IMR-90 (cell line): ENCODE measurements around the gene HYOU1. TPM values are rescaled to one million over a fixed set of nuclear protein-coding genes. Genes with fewer than 3 reads are reported as not detected.

ENCODE experiments used
- ATAC-seq: fragments of 200-7000 bp; cut with Tn5 transposase; 2 replicates; pipeline ENCODE4 v1.9.1; 2020; ENCODE audit warnings: low read depth, mild to moderate bottlenecking, moderate library complexity
- BruUV-seq: library from RNA; stranded (reverse); fragments of 400-500 nt; replicated peaks from 2 replicates; lab custom pipeline; 2021; lab: Mats Ljungman, UMichigan
- CTCF ChIA-PET: fragments of 300-600 bp; formaldehyde crosslinking; extraction: SDS; loops from one replicate; lab custom pipeline; 2021; ENCODE audit warnings: antibody characterized with exemption; lab: Yijun Ruan, JAX
- POLR2A ChIA-PET: fragments of 300-600 bp; sonication (Branson Sonifier 250); formaldehyde crosslinking; loops from one replicate; lab custom pipeline; 2022; ENCODE audit warnings: antibody characterized with exemption; ENCODE audit not compliant: unreplicated experiment; lab: Charles Lee
- DNase-seq: peaks from one replicate; pipeline ENCODE4 v3.0.0; 2013
- H2AFZ ChIP-seq: replicated peaks from 2 replicates; pipeline ENCODE3; 2013; ENCODE audit warnings: low read length, mild to moderate bottlenecking; ENCODE audit not compliant: poor library complexity
- H2AK5ac ChIP-seq: 2 replicates; pipeline ENCODE4 v1.6.1; 2013; ENCODE audit warnings: low read depth, low read length, inconsistent platforms
- H2AK9ac ChIP-seq: replicated peaks from 2 replicates; pipeline ENCODE3; 2013; ENCODE audit warnings: mild to moderate bottlenecking, low read depth, low read length, moderate library complexity; ENCODE audit not compliant: poor library complexity
- H2BK120ac ChIP-seq: 2 replicates; pipeline ENCODE4 v1.6.1; 2013; ENCODE audit warnings: low read depth, low read length, inconsistent platforms
- H2BK15ac ChIP-seq: 3 replicates; pipeline ENCODE4 v1.6.1; 2013; ENCODE audit warnings: low read depth, low read length, inconsistent platforms
- H2BK20ac ChIP-seq: 2 replicates; pipeline ENCODE4 v1.6.1; 2013; ENCODE audit warnings: low read depth, mild to moderate bottlenecking, inconsistent platforms, low read length, moderate library complexity
- H2BK5ac ChIP-seq: 2 replicates; pipeline ENCODE4 v1.6.1; 2013; ENCODE audit warnings: mild to moderate bottlenecking, low read depth, low read length, inconsistent platforms; ENCODE audit not compliant: poor library complexity, severe bottlenecking
- H3K14ac ChIP-seq: replicated peaks from 2 replicates; pipeline ENCODE4 v1.6.1; 2013; ENCODE audit warnings: low read depth, low read length, inconsistent platforms
- H3K18ac ChIP-seq: 2 replicates; pipeline ENCODE4 v1.6.1; 2013; ENCODE audit warnings: low read depth, low read length, control low read depth
- H3K23ac ChIP-seq: 2 replicates; pipeline ENCODE4 v1.6.1; 2013; ENCODE audit warnings: low read depth, low read length, inconsistent platforms
- H3K27ac ChIP-seq: 2 replicates; pipeline ENCODE4 v1.5.1; 2013; ENCODE audit warnings: mild to moderate bottlenecking, control low read depth, low read length; ENCODE audit not compliant: insufficient read depth
- H3K27me3 ChIP-seq: 2 replicates; pipeline ENCODE4 v1.6.1; 2013; ENCODE audit warnings: low read length; ENCODE audit not compliant: control insufficient read depth, insufficient read depth
- H3K36me3 ChIP-seq: 2 replicates; pipeline ENCODE4 v1.6.1; 2013; ENCODE audit warnings: low read length, mixed read lengths; ENCODE audit not compliant: control insufficient read depth, insufficient read depth
- H3K4ac ChIP-seq: 2 replicates; pipeline ENCODE4 v1.6.1; 2013; ENCODE audit warnings: low read depth, low read length, inconsistent platforms
- H3K4me1 ChIP-seq: 2 replicates; pipeline ENCODE4 v1.6.1; 2013; ENCODE audit warnings: low read length, mixed read lengths; ENCODE audit not compliant: control insufficient read depth, insufficient read depth
- H3K4me2 ChIP-seq: 2 replicates; pipeline ENCODE4 v1.6.1; 2013; ENCODE audit warnings: low read depth, mild to moderate bottlenecking, control low read depth, low read length, moderate library complexity
- H3K4me3 ChIP-seq: 2 replicates; pipeline ENCODE4 v1.5.1; 2013; ENCODE audit warnings: low read depth, mild to moderate bottlenecking, control low read depth, low read length, moderate library complexity; ENCODE audit not compliant: insufficient read depth
- H3K56ac ChIP-seq: 2 replicates; pipeline ENCODE4 v1.6.1; 2013; ENCODE audit warnings: low read length, inconsistent platforms; ENCODE audit not compliant: insufficient read depth; ENCODE audit errors: extremely low read depth
- H3K79me1 ChIP-seq, 2 experiments: 2 replicates each; pipeline ENCODE4 v1.6.1; 2013; ENCODE audit warnings: low read length in 2 of 2, inconsistent platforms in 1 of 2, low read depth in 1 of 2
- H3K9ac ChIP-seq: 2 replicates; pipeline ENCODE4 v1.6.1; 2013; ENCODE audit warnings: low read depth, low read length, control low read depth
- H3K9me1 ChIP-seq: 2 replicates; pipeline ENCODE4 v1.6.1; 2013; ENCODE audit warnings: low read length, inconsistent platforms; ENCODE audit not compliant: insufficient read depth
- H3K9me3 ChIP-seq: 2 replicates; pipeline ENCODE4 v1.6.1; 2013; ENCODE audit warnings: low read length; ENCODE audit not compliant: control insufficient read depth, insufficient read depth
- H4K20me1 ChIP-seq: 2 replicates; pipeline ENCODE4 v1.6.1; 2013; ENCODE audit warnings: low read length, inconsistent platforms; ENCODE audit not compliant: insufficient read depth
- H4K5ac ChIP-seq: 2 replicates; pipeline ENCODE4 v1.6.1; 2013; ENCODE audit warnings: mild to moderate bottlenecking, low read depth, low read length, control low read depth
- H4K8ac ChIP-seq, 2 experiments: 2 replicates each; pipeline ENCODE4 v1.6.1; 2013; ENCODE audit warnings: low read depth in 2 of 2, low read length in 2 of 2, control low read depth in 1 of 2, inconsistent platforms in 1 of 2
- H4K91ac ChIP-seq: 2 replicates; pipeline ENCODE4 v1.6.1; 2013; ENCODE audit warnings: low read depth, low read length, inconsistent platforms; ENCODE audit not compliant: insufficient read depth
- CTCF ChIP-seq: conservative IDR thresholded peaks from 2 replicates; pipeline ENCODE4 v1.5.1; 2012; ENCODE audit warnings: mild to moderate bottlenecking, low read depth, low read length, improper control_type of control experiment
- MAFK ChIP-seq: IDR thresholded peaks from 2 replicates; pipeline ENCODE4 v1.6.1; 2012; ENCODE audit warnings: low read depth, low read length, improper control_type of control experiment
- NFE2L2 ChIP-seq: fragments of 150-350 bp; IDR thresholded peaks from 2 replicates; pipeline ENCODE4 v1.6.1; 2016; ENCODE audit warnings: low read depth, mild to moderate bottlenecking, low read length
- POLR2A ChIP-seq: IDR thresholded peaks from 2 replicates; pipeline ENCODE4 v1.6.1; 2012; ENCODE audit warnings: mild to moderate bottlenecking, low read depth, low read length
- RFX5 ChIP-seq: IDR thresholded peaks from 2 replicates; pipeline ENCODE4 v1.8.0; 2012; ENCODE audit warnings: low read depth, mild to moderate bottlenecking, low read length, moderate library complexity
- USF2 ChIP-seq: fragments of 150-350 bp; IDR thresholded peaks from 2 replicates; pipeline ENCODE4 v1.6.1; 2017; ENCODE audit warnings: mild to moderate bottlenecking, antibody characterized with exemption, low read length, low read depth
- WGBS, 2 experiments: methylation state at CpG; one replicate each; pipeline versions ENCODE4 v1.1.5 to v1.1.7; 2013; ENCODE audit warnings: missing lambda C conversion rate in 2 of 2; ENCODE audit not compliant: insufficient read length in 1 of 2; ENCODE audit errors: extremely low coverage in 2 of 2; 5-methylcytosine and 5-hydroxymethylcytosine counted together
- dilution Hi-C: fragments of 300-500 bp; cut with HindIII; formaldehyde crosslinking; loops from one replicate; pipeline ENCODE4 v1.14.3; 2018; ENCODE audit warnings: low sequenced_read_pairs; ENCODE audit not compliant: unreplicated experiment
- in situ Hi-C: fragments of 300-500 bp; cut with MboI; formaldehyde crosslinking; loops from 3 replicates; pipeline ENCODE4 v1.14.3; 2019; ENCODE audit warnings: low sequenced_read_pairs, inconsistent platforms, mixed read lengths
- intact Hi-C: fragments of 100-400 bp; cut with micrococcal nuclease; formaldehyde crosslinking; loops from 2 replicates; pipeline ENCODE4 v1.10.0; 2022
- polyA plus RNA-seq, 3 experiments: library from polyadenylated mRNA; depleted of rRNA; stranded (reverse); fragments of >200 nt; gene quantifications; 2 replicates each; pipeline ENCODE4 v1.2.3, GENCODE V29; 2012; ENCODE audit warnings: low replicate concordance in 1 of 3
- total RNA-seq: library from RNA; depleted of rRNA; stranded (reverse); fragments of >200 nt; gene quantifications from 2 replicates; pipeline ENCODE4 v1.2.3, GENCODE V29; 2012
- TF ChIP-seq, protein P1 (sequence below): fragments of 150-350 bp; IDR thresholded peaks from 2 replicates; pipeline ENCODE4 v1.6.1; 2016; ENCODE audit warnings: low read depth, mild to moderate bottlenecking, low read length, moderate library complexity, borderline replicate concordance

Gene HYOU1
- total and polyA plus RNA-seq, 2 of the 4 experiments (the other 2 are of a cell fraction), result 117 to 181 TPM

- Histone ChIP-seq H3K4me3 (no peak overlapping the region), H3K4me2 (no peak overlapping the region), H3K27me3 (no peaks in the 10 kb centered on the region), H3K9me3 (no peaks in the 10 kb centered on the region), H3K23ac (no peak overlapping the region), H3K56ac (no peak overlapping the region), H4K20me1 (no peaks in the 10 kb centered on the region; the same call in 1 of the 2 replicates), H3K4me1 (no peaks in the 10 kb centered on the region), H4K5ac (no peak overlapping the region), H2AFZ (no peak overlapping the region), H3K4ac (no peak overlapping the region), H3K18ac (no peak overlapping the region), H2BK15ac (no peak overlapping the region), H3K79me1 (peaks cover 0 to 14% of the 10 kb centered on the region in 2 experiments; a peak in 3 of 4 replicates), H3K9ac (no peak overlapping the region), H3K14ac (no peak overlapping the region), H2BK5ac (no peak overlapping the region), H3K27ac (no peak overlapping the region), H3K36me3 (peaks cover 74% of the 10 kb centered on the region), H2BK20ac (no peak overlapping the region), H2BK120ac (no peak overlapping the region), H4K8ac (no peak overlapping the region), H2AK9ac (no peak overlapping the region), H4K91ac (no peak overlapping the region), H3K9me1 (no peaks in the 10 kb centered on the region), H2AK5ac (no peak overlapping the region)
- WGBS, 2 experiments, result no CpG with 5 or more reads among the region's 9 CpGs
- dilution Hi-C loops, result no loop called here
- intact Hi-C loops, result no loop called here
- no TSS peak for BruUV-seq
- no peak for DNase-seq
- TF ChIP-seq USF2 (no peak), NFE2L2 (no peak), POLR2A (no peak), CTCF (no peak), MAFK (no peak), RFX5 (no peak)
- TF ChIP-seq, protein P1, sequence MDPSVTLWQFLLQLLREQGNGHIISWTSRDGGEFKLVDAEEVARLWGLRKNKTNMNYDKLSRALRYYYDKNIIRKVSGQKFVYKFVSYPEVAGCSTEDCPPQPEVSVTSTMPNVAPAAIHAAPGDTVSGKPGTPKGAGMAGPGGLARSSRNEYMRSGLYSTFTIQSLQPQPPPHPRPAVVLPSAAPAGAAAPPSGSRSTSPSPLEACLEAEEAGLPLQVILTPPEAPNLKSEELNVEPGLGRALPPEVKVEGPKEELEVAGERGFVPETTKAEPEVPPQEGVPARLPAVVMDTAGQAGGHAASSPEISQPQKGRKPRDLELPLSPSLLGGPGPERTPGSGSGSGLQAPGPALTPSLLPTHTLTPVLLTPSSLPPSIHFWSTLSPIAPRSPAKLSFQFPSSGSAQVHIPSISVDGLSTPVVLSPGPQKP, result no peak
- POLR2A ChIA-PET, result no interaction called here
- in situ Hi-C loops, result no loop called here
- no peak for ATAC-seq
- CTCF ChIA-PET, result no interaction called here
These were observed 8.4 kb downstream of the HYOU1 start for GRCh38 chr11:119048644-119049043.
